Middle frontal gyrus (tissue), 1 donor: ENCODE measurements around the gene SENP3.
"Not testable (repeated sequence)": the region's sequence is repeated elsewhere in the genome, so short reads cannot be mapped to it uniquely, and the experiment has no call there.

Experiments used
- DNase-seq: peaks from one replicate; pipeline ENCODE4 v3.0.0-alpha.2; 2015; ENCODE audit warnings: low spot score; ENCODE audit errors: extremely low spot score

SENP3 gene

DNA sequence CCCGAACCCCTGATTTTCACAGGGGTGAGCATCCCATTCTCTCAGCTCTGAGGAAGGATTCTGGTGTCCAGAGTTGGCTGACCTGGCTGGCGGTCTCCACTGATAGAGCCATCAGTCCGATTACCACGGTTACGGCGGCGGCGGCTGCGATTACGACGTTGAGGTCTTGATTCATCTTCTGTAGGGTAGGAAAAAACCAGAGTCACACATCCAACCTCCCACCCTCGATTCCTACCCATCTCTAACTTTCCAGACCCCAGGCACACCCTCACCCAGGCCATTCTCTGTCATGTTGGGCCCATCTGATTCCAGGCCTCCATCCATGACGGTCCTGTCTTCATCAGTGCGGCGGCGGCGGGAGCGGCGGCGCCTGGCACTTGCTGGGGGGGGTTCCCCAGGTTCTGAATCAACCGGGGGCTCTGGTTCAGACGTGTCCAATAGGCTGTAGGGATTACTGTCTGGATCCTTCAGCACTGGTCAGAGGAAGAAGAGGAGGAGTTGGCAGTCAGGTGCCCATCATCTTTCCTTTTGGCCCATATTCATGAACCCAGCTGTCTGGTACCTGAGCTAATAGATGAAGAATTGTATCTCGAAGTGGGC lies 30.8 kb downstream of the SENP3 start:
- no peak for DNase-seq

DNA sequence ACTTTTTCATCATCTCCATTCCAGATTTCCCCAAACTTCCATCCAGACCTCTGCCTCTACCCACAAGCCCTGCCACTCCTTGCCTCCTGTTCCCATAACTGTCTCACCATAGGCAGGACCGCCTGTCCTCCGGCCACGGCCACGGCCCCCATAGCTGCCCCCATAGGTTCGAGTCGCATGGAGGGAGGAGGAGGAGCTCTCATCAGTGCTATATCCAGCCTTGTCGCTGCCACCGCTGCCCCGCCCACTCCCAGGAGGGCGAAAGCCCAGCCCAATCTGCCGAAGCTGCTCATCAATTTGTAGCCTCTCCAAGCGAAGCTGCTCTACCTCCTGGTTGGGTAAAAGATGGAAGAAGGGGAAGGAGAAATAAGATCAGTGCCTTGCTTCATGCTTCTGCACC lies 31.6 kb downstream of the SENP3 start:
- DNase-seq = no peak

DNA sequence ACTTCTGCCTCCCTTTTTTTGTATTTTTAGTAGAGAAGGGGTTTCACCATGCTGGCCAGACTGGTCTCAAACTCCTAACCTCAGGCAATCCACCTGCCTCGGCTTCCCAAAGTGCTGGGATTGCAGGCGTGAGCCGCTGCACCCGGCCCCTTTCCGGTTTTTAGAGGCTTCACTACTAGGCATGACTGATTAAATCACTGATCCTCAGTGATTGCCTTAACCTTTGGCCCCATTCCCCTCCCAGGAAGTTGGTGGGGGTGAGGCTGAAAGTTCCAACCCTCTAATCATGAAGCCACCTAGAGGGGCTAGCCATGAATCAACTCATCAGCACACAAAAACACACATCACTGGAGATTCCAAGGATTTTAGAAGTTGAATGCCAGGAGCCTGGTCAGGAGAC lies 35.8 kb downstream of the SENP3 start:
- DNase-seq = not testable (repeated sequence)

DNA sequence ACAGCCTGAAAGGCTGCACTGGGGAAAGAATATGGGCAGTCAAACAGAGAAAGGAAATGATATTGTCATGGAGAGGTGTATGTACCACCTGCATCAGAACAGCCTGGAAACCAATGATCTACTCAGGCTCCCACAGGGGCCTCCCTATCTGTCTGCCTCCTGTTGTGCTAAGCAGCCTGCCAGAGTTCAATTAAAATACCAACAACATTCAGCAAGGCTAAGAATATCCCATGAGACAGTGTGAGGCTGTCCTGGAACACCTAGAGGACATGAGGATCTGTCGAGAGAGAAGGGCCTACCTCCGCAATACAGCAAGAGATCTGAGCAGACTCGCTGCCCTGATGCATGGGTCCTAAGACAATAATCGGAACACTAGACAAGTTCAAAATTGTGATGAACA lies 44.6 kb downstream of the SENP3 start:
- DNase-seq = no peak

DNA sequence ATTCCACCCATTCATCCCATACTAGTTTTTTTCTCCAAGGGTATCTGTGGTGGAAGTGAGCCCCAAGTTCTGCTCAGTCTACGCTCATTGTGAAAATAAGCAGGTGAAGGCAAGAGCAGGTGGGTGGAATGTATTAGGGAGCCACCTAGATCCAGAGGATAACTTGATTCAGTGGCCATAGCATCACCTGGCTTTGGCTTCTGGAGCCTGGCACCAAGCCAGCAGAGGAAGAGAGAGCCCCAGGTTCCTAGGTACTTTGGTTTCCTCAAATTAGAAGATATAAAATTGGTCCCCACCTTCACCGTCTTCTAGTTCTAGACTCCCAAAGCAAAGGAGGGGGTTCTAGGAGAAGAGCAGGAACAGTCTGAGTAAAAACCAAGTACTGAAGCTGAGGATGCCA lies 48.9 kb downstream of the SENP3 start:
- DNase-seq = no peak

DNA sequence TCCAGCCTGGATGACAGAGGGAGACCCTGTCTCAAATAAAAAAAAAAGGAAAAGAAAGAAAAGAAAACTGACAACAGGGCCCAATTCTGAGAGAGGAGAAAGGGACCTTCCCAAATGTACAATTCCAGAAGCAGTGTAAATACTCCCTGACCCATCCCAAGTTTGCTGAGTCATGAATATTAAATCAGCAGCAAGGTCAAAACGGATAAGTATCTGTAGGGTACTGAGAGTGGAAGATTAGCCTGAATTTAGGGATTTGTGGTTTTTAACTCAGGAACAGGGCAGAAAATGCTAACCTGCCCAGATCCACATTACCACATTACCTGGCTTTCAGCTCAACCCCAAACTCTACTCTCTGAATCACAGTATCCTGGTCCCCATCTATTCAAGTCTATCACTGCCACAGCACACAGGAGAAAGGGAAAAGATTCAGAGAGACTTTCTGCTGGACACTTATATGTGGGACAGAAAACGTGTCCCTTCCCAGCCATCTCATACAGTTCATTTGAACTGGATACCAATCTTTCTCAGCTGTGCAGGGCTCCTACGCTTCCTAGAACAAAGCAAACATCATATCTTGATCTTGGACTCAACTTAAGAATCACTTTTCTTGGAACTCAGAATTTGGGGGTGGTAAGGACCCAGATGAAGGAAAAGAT lies 50.0 kb downstream of the SENP3 start:
- DNase-seq = no peak

DNA sequence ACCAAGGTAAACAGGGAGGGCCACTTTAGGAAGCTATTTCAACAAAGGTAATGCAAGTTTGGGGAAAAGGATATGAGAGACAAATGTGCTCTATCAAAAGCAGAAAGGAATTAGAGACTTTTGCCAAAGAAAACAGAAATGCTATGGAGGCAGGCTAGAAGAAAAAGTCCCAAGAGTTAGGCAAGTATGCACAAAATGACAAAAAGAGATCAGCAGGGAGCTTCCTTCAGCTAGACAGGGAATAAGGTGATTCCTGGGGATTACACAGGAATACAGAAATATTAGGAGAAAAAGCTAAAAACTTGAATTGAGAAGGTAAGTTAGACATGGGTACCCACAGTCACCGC lies 50.5 kb downstream of the SENP3 start:
- no peak for DNase-seq

DNA sequence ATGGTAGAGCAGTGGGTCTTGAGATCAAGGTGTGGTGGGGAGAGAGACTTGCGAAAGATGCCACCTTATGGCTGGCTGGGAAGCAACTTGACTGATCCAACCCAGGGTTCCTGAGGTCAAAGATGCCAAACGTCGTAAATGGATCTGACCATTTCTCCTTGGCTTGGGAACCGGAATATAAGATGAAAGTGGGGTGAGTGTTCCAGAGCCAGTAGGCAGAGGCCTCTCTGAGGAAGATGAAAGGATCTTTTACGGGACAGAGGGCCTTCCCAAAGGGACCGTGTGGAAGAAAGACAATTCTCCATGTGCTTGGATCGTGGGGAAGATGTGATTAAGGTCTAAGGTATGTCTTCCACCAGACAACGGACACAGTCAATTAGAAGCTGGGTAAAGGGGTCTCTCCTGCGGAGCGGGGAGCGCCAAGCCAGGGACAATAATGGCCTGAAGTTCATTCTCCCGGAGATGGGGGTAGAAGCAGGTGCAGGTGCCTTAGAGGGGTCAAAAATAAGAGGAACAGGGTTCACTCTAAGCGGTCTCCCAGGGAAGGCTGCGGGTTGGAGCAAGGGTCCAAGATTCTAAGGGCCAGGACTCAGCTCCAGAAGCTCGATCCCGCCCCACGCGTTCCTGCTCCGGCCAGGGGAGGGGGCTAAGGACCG lies 52.2 kb downstream of the SENP3 start:
- DNase-seq = no peak

DNA sequence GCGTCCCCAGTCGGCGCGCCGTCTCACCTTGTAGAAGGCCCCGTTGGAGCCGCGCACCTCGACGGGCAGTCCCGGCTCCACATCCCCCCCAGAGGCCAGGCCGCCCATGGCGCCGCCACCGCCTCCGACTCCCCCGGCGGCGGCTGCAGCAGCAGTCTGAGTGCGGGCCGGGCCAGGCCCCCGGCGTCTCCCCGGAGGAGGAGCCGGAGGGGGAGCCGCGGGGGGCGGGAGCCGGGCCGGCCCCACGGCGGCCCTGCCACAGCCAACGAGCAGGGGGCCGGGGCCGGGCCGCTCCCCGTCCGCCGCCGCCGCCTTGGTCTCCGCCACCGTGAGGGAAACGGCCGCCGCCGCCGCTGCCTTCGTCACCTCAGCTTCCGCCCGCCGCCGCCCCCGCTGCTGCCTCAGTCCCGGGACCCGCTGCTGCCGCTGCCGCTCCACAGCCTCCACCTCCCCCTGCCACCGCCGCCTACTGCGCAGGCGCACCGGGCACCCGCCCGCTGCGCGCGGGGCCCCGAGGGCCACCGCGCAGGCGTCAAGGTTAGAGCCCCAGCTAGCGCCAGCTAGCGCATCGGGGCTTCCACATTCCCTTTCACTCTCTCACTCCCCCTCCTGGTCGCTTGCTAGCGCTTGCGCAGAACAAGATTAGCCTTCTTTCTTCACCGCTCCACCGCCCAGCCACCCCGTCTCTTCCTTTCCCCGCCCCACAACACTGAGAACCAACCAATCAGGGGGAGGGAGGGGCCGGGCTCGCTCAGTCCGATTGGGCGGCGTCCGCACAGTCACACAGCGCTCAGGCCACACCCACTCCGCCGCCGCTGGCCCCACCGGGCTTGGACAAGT lies 52.9 kb downstream of the SENP3 start, which contains the start of gene FXR2:
TSS of gene FXR2 (minus strand) at position 473 of the 840 bp plus-strand sequence. CDS start at position 108, 365 bp downstream.
- DNase-seq = peak; percentile 98

DNA sequence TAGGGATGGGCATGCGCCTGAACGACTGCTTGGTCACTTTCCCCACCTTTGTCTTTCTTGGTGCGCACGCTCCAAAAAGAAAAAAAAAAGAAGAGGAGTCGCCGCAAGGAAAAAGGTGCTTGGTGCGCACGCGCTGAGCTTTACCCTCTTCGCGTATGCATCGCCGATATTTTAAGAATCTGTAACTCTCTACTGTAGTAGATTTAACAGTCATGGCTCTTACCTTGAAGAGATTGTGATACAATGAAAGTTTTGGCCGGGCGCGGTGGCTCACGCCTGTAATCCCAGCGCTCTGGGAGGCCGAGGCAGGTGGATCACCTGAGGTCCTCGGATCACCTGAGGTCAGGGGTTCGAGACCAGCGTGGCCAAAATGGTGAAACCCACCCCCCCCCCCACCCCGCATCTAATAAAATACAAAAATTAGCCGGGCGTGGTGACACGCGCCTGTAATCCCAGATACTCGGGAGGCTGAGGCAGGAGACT lies 53.6 kb downstream of the SENP3 start:
- no peak for DNase-seq

DNA sequence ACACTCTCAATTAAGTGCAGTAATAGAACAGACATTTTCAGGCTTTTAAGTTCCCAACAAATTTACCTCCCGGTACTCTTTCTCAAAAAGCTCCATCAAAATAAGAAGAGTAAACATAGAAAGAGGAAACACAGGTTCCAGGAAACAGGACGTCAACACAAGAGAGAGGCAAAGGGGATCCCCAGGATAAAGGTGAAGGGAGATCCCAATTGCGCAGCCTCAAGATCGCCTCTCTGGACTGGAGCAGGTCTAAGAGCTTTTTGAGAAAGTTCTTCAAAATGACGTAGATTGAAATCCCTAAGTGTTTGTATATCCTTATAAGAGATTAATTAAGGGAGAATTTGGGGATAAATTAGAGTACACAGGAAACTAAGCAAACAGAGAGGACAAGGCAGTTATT lies 56.9 kb downstream of the SENP3 start:
- no peak for DNase-seq

DNA sequence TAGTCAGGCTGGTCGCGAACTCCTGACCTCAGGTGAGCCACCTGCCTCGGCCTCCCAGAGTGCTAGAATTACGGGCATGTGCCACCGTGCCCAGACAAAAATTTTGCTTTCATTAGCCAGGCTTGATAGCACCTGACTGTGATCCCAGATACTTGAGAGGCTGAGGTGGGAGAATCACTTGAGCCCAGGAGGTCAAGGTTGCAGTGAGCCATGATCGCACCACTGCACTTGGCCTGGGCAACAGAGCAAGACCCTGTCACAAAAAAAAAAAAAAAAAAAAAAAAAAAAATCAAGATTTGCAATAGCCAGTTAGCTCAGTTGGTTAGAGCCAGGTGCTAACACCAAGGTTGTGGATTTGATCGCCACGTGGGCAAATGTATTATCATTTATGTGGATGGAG lies 59.1 kb downstream of the SENP3 start:
- no peak for DNase-seq
